ENCODE measurements around the gene DUOXA2.

Gene DUOXA2

DNA sequence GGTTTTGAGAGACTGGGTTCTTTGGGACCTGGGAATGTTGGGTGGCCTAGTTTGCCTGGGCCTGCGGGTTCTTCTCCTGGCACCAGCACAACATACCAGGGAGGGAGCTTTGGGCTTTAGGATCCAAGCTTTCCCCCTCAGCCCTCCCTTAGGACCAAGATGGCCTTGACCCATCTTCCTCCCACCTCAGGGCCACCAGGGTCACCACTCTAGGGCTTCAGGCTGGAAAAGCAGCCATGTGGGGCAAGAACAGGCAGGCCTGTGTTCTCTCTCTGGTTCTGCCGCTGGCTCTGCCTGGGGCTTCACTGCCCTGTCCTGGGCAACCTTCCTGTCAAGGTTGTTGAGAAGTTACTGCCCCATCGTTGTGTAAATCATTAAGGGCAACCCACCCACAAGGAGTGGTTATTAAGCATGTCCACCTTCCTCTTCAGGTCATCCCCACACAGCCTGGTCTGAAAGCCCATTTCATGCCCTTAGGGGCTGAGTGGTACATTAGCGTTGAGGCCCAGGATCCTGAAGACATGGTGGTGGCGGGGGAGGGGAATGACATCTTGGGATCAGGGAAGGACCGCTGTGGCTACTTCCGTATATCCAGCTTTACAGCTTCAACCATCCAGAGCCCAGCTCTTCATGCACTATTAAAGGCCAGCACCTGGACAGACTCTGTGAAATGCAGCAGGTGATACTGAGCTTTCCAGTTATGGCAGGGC, 16.3 kb downstream of the DUOXA2 start:
- H4K20me1 ChIP-seq (ENCODE audit: insufficient read depth, low read length, poor library complexity, severe bottlenecking) = no peaks in the 10 kb centered on the region
- TF ChIP-seq EZH2phosphoT487 (IDR thresholded peaks at IDR 0.05; ENCODE audit: borderline replicate concordance) = no peak
- TF ChIP-seq, protein P1, sequence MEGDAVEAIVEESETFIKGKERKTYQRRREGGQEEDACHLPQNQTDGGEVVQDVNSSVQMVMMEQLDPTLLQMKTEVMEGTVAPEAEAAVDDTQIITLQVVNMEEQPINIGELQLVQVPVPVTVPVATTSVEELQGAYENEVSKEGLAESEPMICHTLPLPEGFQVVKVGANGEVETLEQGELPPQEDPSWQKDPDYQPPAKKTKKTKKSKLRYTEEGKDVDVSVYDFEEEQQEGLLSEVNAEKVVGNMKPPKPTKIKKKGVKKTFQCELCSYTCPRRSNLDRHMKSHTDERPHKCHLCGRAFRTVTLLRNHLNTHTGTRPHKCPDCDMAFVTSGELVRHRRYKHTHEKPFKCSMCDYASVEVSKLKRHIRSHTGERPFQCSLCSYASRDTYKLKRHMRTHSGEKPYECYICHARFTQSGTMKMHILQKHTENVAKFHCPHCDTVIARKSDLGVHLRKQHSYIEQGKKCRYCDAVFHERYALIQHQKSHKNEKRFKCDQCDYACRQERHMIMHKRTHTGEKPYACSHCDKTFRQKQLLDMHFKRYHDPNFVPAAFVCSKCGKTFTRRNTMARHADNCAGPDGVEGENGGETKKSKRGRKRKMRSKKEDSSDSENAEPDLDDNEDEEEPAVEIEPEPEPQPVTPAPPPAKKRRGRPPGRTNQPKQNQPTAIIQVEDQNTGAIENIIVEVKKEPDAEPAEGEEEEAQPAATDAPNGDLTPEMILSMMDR (conservative IDR thresholded peaks at IDR 0.05; ENCODE audit: low read length) = no peak
- H3K36me3 ChIP-seq (ENCODE audit: insufficient read depth, low read length) = no peaks in the 10 kb centered on the region
- H3K4me1 ChIP-seq (ENCODE audit: insufficient read depth, low read length, poor library complexity, severe bottlenecking) = no peaks in the 10 kb centered on the region
- no peak overlapping the region for H3K4me2 ChIP-seq (ENCODE audit: low read depth, low read length, poor library complexity, severe bottlenecking)
- H3K9ac ChIP-seq (ENCODE audit: low read depth, low read length, poor library complexity, severe bottlenecking) = no peak overlapping the region
- no peaks in the 10 kb centered on the region for H3K27me3 ChIP-seq (ENCODE audit: insufficient read depth, low read length, poor library complexity, severe bottlenecking)
- H3K9me3 ChIP-seq (ENCODE audit: insufficient read depth, low read depth, low read length) = no peaks in the 10 kb centered on the region
- H2AFZ ChIP-seq (ENCODE audit: low read length) = no peak overlapping the region
- no peak overlapping the region for H3K4me3 ChIP-seq (ENCODE audit: low read length, poor library complexity, severe bottlenecking)
- H3K9me2 ChIP-seq (replicated peaks; ENCODE audit: low read depth, low read length) = no peaks in the 10 kb centered on the region
- no peaks in the 10 kb centered on the region for H3K79me2 ChIP-seq (ENCODE audit: insufficient read depth, low read length)
- H3F3A ChIP-seq (ENCODE audit: low read depth) = no peaks in the 10 kb centered on the region

DNA sequence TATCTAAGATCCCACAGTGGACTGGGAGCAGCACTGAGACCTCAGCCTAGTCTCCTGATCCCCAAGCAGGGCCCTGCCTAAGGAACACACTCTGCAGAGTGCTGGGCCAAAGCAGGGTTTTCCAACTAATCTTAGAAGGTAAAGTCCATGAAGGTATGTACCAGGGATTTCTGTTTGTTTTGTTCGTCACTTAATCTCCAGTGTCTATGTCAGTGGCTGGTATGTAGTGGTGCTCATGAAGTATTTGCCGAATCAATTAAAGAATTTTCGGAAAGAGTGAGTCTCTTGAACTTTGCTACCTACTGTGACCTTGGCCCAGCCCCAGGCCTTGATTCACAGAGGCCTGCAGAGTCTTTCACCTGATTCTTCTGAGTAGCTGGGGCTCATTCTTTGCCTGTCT, 17.4 kb downstream of the DUOXA2 start:
- Histone ChIP-seq H3K9me3 (ENCODE audit: insufficient read depth, low read depth, low read length) (no peaks in the 10 kb centered on the region), H3K9ac (ENCODE audit: low read depth, low read length, poor library complexity, severe bottlenecking) (no peak overlapping the region), H3K79me2 (ENCODE audit: insufficient read depth, low read length) (no peaks in the 10 kb centered on the region), H2AFZ (ENCODE audit: low read length) (no peak overlapping the region), H3K27me3 (ENCODE audit: insufficient read depth, low read length, poor library complexity, severe bottlenecking) (no peaks in the 10 kb centered on the region), H3K4me1 (ENCODE audit: insufficient read depth, low read length, poor library complexity, severe bottlenecking) (no peaks in the 10 kb centered on the region), H3F3A (ENCODE audit: low read depth) (no peaks in the 10 kb centered on the region), H3K36me3 (ENCODE audit: insufficient read depth, low read length) (no peaks in the 10 kb centered on the region), H3K4me3 (ENCODE audit: low read length, poor library complexity, severe bottlenecking) (no peak overlapping the region), H4K20me1 (ENCODE audit: insufficient read depth, low read length, poor library complexity, severe bottlenecking) (no peaks in the 10 kb centered on the region), H3K9me2 (replicated peaks; ENCODE audit: low read depth, low read length) (no peaks in the 10 kb centered on the region), H3K4me2 (ENCODE audit: low read depth, low read length, poor library complexity, severe bottlenecking) (no peak overlapping the region)
- TF ChIP-seq EZH2phosphoT487 (IDR thresholded peaks at IDR 0.05; ENCODE audit: borderline replicate concordance) = no peak
- TF ChIP-seq, protein P1 (conservative IDR thresholded peaks at IDR 0.05; ENCODE audit: low read length) = no peak

DNA sequence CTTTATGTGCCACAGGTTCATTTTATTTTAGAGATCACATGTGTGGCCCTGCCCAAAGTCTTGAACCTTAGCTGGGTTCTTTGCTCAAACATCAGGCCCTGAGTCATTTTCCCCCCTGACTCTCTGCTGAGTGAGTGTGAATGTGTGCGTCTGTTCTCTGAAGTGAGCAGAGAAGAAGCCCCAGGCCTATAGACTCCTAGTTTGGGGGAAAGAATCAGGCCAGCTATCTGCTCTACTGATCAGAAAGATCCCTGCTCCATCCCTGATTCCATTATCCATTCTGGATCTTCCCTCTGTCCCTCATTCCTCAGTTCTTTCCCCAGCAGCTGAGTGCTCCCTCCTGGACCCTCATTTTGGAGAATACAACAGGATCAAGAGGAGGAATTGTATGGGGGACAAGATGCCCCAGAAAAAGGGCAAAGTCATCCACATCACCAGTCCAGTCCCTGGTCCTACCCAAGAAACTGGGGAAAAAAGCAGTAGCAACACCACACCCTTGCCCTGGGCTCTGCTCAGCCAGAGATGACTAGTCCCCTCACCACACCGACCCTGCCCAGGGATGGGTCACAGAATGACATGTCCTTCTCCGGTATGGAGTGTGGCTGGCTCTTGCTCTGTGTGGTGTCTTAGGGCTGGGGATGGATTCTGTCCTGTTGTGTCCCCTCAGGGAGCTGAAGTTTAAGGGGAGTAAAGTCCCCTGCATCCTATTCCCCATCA, 18.9 kb downstream of the DUOXA2 start:
- H3F3A ChIP-seq (ENCODE audit: low read depth) = no peaks in the 10 kb centered on the region
- H3K4me2 ChIP-seq (ENCODE audit: low read depth, low read length, poor library complexity, severe bottlenecking) = no peak overlapping the region
- TF ChIP-seq EZH2phosphoT487 (IDR thresholded peaks at IDR 0.05; ENCODE audit: borderline replicate concordance) = no peak
- TF ChIP-seq, protein P1 (conservative IDR thresholded peaks at IDR 0.05; ENCODE audit: low read length) = no peak
- no peaks in the 10 kb centered on the region for H3K79me2 ChIP-seq (ENCODE audit: insufficient read depth, low read length)
- no peaks in the 10 kb centered on the region for H3K9me3 ChIP-seq (ENCODE audit: insufficient read depth, low read depth, low read length)
- H3K27me3 ChIP-seq (ENCODE audit: insufficient read depth, low read length, poor library complexity, severe bottlenecking) = no peaks in the 10 kb centered on the region
- H3K36me3 ChIP-seq (ENCODE audit: insufficient read depth, low read length) = no peaks in the 10 kb centered on the region
- H3K9me2 ChIP-seq (replicated peaks; ENCODE audit: low read depth, low read length) = no peaks in the 10 kb centered on the region
- no peak overlapping the region for H3K4me3 ChIP-seq (ENCODE audit: low read length, poor library complexity, severe bottlenecking)
- H3K4me1 ChIP-seq (ENCODE audit: insufficient read depth, low read length, poor library complexity, severe bottlenecking) = no peaks in the 10 kb centered on the region
- H4K20me1 ChIP-seq (ENCODE audit: insufficient read depth, low read length, poor library complexity, severe bottlenecking) = no peaks in the 10 kb centered on the region
- H3K9ac ChIP-seq (ENCODE audit: low read depth, low read length, poor library complexity, severe bottlenecking) = no peak overlapping the region
- no peak overlapping the region for H2AFZ ChIP-seq (ENCODE audit: low read length)
